ENCODE data around the gene CAMKK1. TPM values are rescaled to one million over a fixed set of nuclear protein-coding genes. Genes with fewer than 3 reads are reported as not detected.

Gene CAMKK1
- polyA plus RNA-seq, 1 donor from 2014 or later, result 8.9 TPM

GRCh38 chr17:3828852-3829232 is 64.0 kb downstream of the CAMKK1 start:
- H3K9ac ChIP-seq (ENCODE audit: low read length), result no peak overlapping the region

GRCh38 chr17:3828151-3828851 is 64.6 kb downstream of the CAMKK1 start:
- H4K20me1 ChIP-seq (ENCODE audit: insufficient read depth), result peaks cover 4% of the 10 kb centered on the region
- no peaks in the 10 kb centered on the region for H3F3A ChIP-seq (ENCODE audit: insufficient read depth, low read length, poor library complexity, severe bottlenecking)
- H3K9me3 ChIP-seq (ENCODE audit: low read length), result no peaks in the 10 kb centered on the region
- H3K27ac ChIP-seq (ENCODE audit: low read length), result no peak overlapping the region
- H3K36me3 ChIP-seq (ENCODE audit: insufficient read depth, low read length), result no peaks in the 10 kb centered on the region
- no peaks in the 10 kb centered on the region for H3K79me2 ChIP-seq (replicated peaks; ENCODE audit: insufficient read depth, low read length)
- H3K27me3 ChIP-seq (ENCODE audit: insufficient read depth, low read depth, low read length), result no peaks in the 10 kb centered on the region
- H3K9ac ChIP-seq (ENCODE audit: low read length), result no peak overlapping the region
- H3K4me2 ChIP-seq (ENCODE audit: low read length), result no peak overlapping the region
- H3K4me3 ChIP-seq (ENCODE audit: low read length), result no peak overlapping the region
- H3K9me2 ChIP-seq (ENCODE audit: insufficient read depth, low read length), result no peaks in the 10 kb centered on the region
- H2AFZ ChIP-seq (ENCODE audit: low read depth, low read length), result no peak overlapping the region
- TF ChIP-seq POLR2AphosphoS5 (IDR thresholded peaks at IDR 0.05) (no peak), EZH2 (IDR thresholded peaks at IDR 0.05; ENCODE audit: borderline replicate concordance, insufficient read depth, low read length, poor library complexity, severe bottlenecking) (no peak), TAF1 (IDR thresholded peaks at IDR 0.05; ENCODE audit: low read depth) (no peak), EP300 (conservative IDR thresholded peaks at IDR 0.05; ENCODE audit: poor library complexity, severe bottlenecking) (no peak), MXI1 (conservative IDR thresholded peaks at IDR 0.05; ENCODE audit: poor library complexity, severe bottlenecking) (no peak), REST (IDR thresholded peaks at IDR 0.05; ENCODE audit: borderline replicate concordance) (no peak), RAD21 (conservative IDR thresholded peaks at IDR 0.05) (no peak)

More at GRCh38 chr17:3828852-3829232, 64.0 kb downstream of the CAMKK1 start:
- H3K9me2 ChIP-seq (ENCODE audit: insufficient read depth, low read length), result no peaks in the 10 kb centered on the region
- no peaks in the 10 kb centered on the region for H3K27me3 ChIP-seq (ENCODE audit: insufficient read depth, low read depth, low read length)
- H3K9me3 ChIP-seq (ENCODE audit: low read length), result no peaks in the 10 kb centered on the region
- H3K4me2 ChIP-seq (ENCODE audit: low read length), result no peak overlapping the region
- H2AFZ ChIP-seq (ENCODE audit: low read depth, low read length), result no peak overlapping the region
- H3K36me3 ChIP-seq (ENCODE audit: insufficient read depth, low read length), result no peaks in the 10 kb centered on the region
- no peaks in the 10 kb centered on the region for H3K79me2 ChIP-seq (replicated peaks; ENCODE audit: insufficient read depth, low read length)
- TF ChIP-seq MXI1 (conservative IDR thresholded peaks at IDR 0.05; ENCODE audit: poor library complexity, severe bottlenecking), result no peak
- TF ChIP-seq EZH2 (IDR thresholded peaks at IDR 0.05; ENCODE audit: borderline replicate concordance, insufficient read depth, low read length, poor library complexity, severe bottlenecking), result no peak
- no peak for TF ChIP-seq SMC3 (conservative IDR thresholded peaks at IDR 0.05; ENCODE audit: poor library complexity)
- no peak for TF ChIP-seq RAD21 (conservative IDR thresholded peaks at IDR 0.05)
- TF ChIP-seq CTCF (IDR thresholded peaks at IDR 0.05; ENCODE audit: poor library complexity, severe bottlenecking), result no peak
- no peak for TF ChIP-seq EP300 (conservative IDR thresholded peaks at IDR 0.05; ENCODE audit: poor library complexity, severe bottlenecking)
- no peak for TF ChIP-seq POLR2AphosphoS5 (IDR thresholded peaks at IDR 0.05)
- no peak for TF ChIP-seq TAF1 (IDR thresholded peaks at IDR 0.05; ENCODE audit: low read depth)
- TF ChIP-seq REST (IDR thresholded peaks at IDR 0.05; ENCODE audit: borderline replicate concordance), result no peak
- no peak overlapping the region for H3K27ac ChIP-seq (ENCODE audit: low read length)
- H3K4me3 ChIP-seq (ENCODE audit: low read length), result no peak overlapping the region
- peaks cover 4% of the 10 kb centered on the region for H4K20me1 ChIP-seq (ENCODE audit: insufficient read depth)
- no peaks in the 10 kb centered on the region for H3F3A ChIP-seq (ENCODE audit: insufficient read depth, low read length, poor library complexity, severe bottlenecking)
